Neural progenitor cell (in vitro differentiated cells): ENCODE data around the gene RAI1. TPM values are rescaled to one million over a fixed set of nuclear protein-coding genes. Genes with fewer than 3 reads are reported as not detected.
A peak's percentile ranks its signal among the peaks of the same experiment; 100 is the strongest.

ENCODE experiments used
- DNase-seq: peaks from one replicate; pipeline ENCODE4 v3.0.0-alpha.2; 2016; ENCODE audit warnings: low spot score
- H2AFZ ChIP-seq: fragments of 200-600 bp; sonication (generic); replicated peaks from 2 replicates; pipeline ENCODE4 v1.6.1; 2016; ENCODE audit warnings: antibody characterized with exemption
- H3F3A ChIP-seq: fragments of 200-600 bp; sonication (generic); 2 replicates; pipeline ENCODE4 v1.6.1; 2016; ENCODE audit warnings: antibody characterized with exemption, low read depth
- H3K27ac ChIP-seq: fragments of 200-600 bp; sonication (generic); 2 replicates; pipeline ENCODE4 v1.5.1; 2016; ENCODE audit warnings: mild to moderate bottlenecking
- H3K27me3 ChIP-seq: fragments of 200-600 bp; sonication (generic); 2 replicates; pipeline ENCODE4 v1.6.1; 2016; ENCODE audit warnings: mild to moderate bottlenecking, moderate library complexity
- H3K36me3 ChIP-seq: fragments of 200-600 bp; sonication (generic); 2 replicates; pipeline ENCODE4 v1.5.1; 2016
- H3K4me1 ChIP-seq: fragments of 200-600 bp; sonication (generic); 2 replicates; pipeline ENCODE4 v1.6.1; 2016; ENCODE audit warnings: mixed run types
- H3K4me2 ChIP-seq: fragments of 200-600 bp; sonication (generic); 2 replicates; pipeline ENCODE4 v1.6.1; 2016
- H3K4me3 ChIP-seq: fragments of 200-600 bp; sonication (generic); 2 replicates; pipeline ENCODE4 v1.5.1; 2016
- H3K79me2 ChIP-seq: fragments of 200-600 bp; sonication (generic); 2 replicates; pipeline ENCODE4 v1.6.1; 2016; ENCODE audit warnings: low read depth
- H3K9ac ChIP-seq: fragments of 200-600 bp; sonication (generic); 2 replicates; pipeline ENCODE4 v1.6.1; 2016
- H3K9me3 ChIP-seq: fragments of 200-600 bp; sonication (generic); 2 replicates; pipeline ENCODE4 v1.5.1; 2016; ENCODE audit warnings: low read depth
- H4K20me1 ChIP-seq: fragments of 200-600 bp; sonication (generic); 2 replicates; pipeline ENCODE4 v1.6.1; 2016; ENCODE audit warnings: low read depth
- H3K27ac Mint-ChIP-seq: 3 replicates; pipeline ENCODE4 v1.8.0; 2021; ENCODE audit warnings: mixed read lengths
- H3K27me3 Mint-ChIP-seq: 2 replicates; pipeline ENCODE4 v1.8.0; 2022; ENCODE audit warnings: low read depth, mild to moderate bottlenecking, inconsistent platforms, moderate library complexity, mixed read lengths; ENCODE audit not compliant: insufficient read depth
- H3K36me3 Mint-ChIP-seq: 3 replicates; pipeline ENCODE4 v1.8.0; 2021; ENCODE audit warnings: mixed read lengths
- H3K4me1 Mint-ChIP-seq: 3 replicates; pipeline ENCODE4 v1.8.0; 2021; ENCODE audit warnings: mixed read lengths
- H3K4me3 Mint-ChIP-seq: 3 replicates; pipeline ENCODE4 v1.8.0; 2021; ENCODE audit warnings: mild to moderate bottlenecking, moderate library complexity, mixed read lengths
- H3K9me3 Mint-ChIP-seq: 3 replicates; pipeline ENCODE4 v1.8.0; 2020; ENCODE audit warnings: mixed read lengths
- EZH2 ChIP-seq: fragments of 200-600 bp; sonication (generic); IDR thresholded peaks from 2 replicates; pipeline ENCODE4 v1.6.1; 2017; ENCODE audit warnings: antibody characterized with exemption, mild to moderate bottlenecking, moderate library complexity
- EZH2phosphoT487 ChIP-seq: fragments of 200-600 bp; sonication (generic); IDR thresholded peaks from 2 replicates; pipeline ENCODE4 v1.6.1; 2017; ENCODE audit warnings: antibody characterized with exemption
- total RNA-seq: library from RNA; depleted of rRNA; stranded (reverse); fragments of >200 nt; gene quantifications from 2 replicates; pipeline ENCODE4 v1.2.3, GENCODE V29; 2015; ENCODE audit warnings: low replicate concordance
- TF ChIP-seq, protein P1 (sequence below): fragments of 200-600 bp; sonication (generic); IDR thresholded peaks from 2 replicates; pipeline ENCODE4 v1.5.1; 2017; ENCODE audit warnings: antibody characterized with exemption, mild to moderate bottlenecking

Gene RAI1
- total RNA-seq, 1 donor from 2014 or later: 27.4 TPM

DNA sequence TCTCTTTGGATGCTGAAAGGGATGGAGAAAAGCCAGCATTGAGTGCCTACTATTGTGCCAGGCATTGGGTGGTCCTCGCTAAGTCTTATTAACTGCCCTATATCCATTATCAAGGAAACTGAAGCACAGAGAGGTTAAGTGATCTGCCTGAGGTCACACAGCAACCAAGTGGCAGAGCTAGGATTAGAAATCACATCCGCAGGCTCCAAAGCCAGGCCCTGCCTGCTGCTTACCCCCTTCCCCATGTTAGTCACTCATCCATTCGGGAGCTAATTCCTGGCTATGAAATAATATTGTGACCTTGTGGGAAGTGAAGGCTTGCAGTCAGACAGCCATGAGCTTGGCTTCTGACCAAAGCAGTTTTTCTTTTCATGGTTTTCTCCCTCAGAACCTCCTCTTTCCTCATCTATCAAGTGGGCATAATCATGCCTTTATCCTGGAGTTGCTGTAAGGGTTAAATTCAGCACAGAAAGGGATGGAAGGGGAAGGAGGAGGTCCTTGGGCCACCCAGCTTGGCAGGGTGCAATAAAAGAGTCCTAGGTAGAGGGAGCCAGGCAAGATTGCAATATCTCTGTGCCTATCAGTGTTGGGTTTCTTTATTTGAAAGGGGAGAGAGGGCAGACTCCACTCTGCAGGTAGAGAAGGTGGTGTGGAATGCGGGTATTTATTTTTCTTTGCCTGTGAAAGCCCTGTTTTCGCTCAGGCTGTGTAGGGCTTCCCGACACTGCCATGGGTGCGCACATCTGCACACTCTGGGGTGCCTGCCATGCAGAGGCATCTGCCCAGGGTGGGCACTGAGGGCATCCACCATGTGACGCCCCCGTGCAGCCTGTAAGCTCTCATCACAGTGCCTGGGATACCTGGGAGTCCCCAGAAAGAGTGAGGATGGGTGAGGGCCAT lies 11.3 kb downstream of the RAI1 start:
- Histone ChIP-seq H3K9ac (no peak overlapping the region), H3K36me3 (no peaks in the 10 kb centered on the region), H3K4me3 (peak overlapping the region; percentile 24), H3K4me2 (peak overlapping the region; percentile 91), H3F3A (peaks cover 33% of the 10 kb centered on the region), H3K79me2 (peaks cover 73% of the 10 kb centered on the region), H3K9me3 (no peaks in the 10 kb centered on the region), H2AFZ (no peak overlapping the region), H3K27me3 (peaks cover 27% of the 10 kb centered on the region), H3K27ac (peak overlapping the region; percentile 89), H4K20me1 (peaks cover 81% of the 10 kb centered on the region), H3K4me1 (peaks cover 42% of the 10 kb centered on the region)
- H3K4me1 Mint-ChIP-seq: peaks cover 69% of the 10 kb centered on the region
- peak overlapping the region; percentile 84 for H3K4me3 Mint-ChIP-seq
- H3K9me3 Mint-ChIP-seq: no peaks in the 10 kb centered on the region
- H3K36me3 Mint-ChIP-seq: no peaks in the 10 kb centered on the region
- TF ChIP-seq EZH2phosphoT487 (no peak), EZH2 (no peak)
- TF ChIP-seq, protein P1, sequence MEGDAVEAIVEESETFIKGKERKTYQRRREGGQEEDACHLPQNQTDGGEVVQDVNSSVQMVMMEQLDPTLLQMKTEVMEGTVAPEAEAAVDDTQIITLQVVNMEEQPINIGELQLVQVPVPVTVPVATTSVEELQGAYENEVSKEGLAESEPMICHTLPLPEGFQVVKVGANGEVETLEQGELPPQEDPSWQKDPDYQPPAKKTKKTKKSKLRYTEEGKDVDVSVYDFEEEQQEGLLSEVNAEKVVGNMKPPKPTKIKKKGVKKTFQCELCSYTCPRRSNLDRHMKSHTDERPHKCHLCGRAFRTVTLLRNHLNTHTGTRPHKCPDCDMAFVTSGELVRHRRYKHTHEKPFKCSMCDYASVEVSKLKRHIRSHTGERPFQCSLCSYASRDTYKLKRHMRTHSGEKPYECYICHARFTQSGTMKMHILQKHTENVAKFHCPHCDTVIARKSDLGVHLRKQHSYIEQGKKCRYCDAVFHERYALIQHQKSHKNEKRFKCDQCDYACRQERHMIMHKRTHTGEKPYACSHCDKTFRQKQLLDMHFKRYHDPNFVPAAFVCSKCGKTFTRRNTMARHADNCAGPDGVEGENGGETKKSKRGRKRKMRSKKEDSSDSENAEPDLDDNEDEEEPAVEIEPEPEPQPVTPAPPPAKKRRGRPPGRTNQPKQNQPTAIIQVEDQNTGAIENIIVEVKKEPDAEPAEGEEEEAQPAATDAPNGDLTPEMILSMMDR: no peak
- peaks cover 5% of the 10 kb centered on the region for H3K27me3 Mint-ChIP-seq
- DNase-seq: no peak
- H3K27ac Mint-ChIP-seq: peak overlapping the region; percentile 99

DNA sequence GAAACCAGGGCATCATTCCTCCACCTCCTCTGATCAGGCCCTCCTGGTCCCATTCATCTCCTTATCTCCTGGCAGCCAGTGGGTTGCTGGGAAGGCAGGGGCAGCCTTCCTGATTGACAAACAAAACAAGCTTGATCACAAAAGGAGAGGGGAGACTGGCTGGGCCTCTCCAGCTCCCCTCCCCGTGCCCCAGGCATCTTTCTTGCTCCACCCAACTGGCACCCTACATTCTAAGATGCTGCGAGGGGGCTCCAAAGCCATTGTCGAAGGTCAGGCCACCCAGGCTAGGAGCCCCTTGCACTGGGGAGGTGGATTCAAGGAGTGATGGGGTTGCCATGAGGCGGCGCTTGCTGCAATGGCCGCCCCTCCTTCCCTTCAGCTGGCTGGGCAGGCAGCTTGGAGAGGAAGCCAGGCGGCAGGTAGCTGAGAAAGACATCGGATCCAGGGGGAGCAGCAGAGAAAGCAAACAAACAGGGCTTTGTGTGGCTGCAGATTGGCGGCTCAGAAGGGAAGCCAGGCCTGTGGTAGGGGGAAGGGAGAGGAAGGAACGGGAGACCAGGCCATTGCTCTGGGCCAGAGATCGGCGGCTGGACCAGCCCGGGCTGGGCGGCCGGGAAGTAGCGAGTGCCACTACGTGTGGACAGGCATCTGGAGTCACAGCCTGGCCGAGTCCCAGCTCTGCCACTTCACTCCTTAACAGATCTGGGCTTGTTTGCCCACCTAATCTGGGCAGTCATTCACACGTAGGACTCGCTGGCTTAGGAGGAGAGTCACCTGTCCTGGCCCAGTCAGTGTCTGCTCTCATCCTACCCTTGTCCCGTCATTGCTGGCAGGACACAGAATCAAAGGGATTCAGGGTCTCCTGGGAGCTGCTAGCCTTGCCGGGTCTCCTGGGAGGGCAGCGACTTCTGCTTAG lies 12.3 kb downstream of the RAI1 start:
- Histone ChIP-seq H3K36me3 (no peaks in the 10 kb centered on the region), H3K4me3 (peak overlapping the region; percentile 56), H3K27ac (peak overlapping the region; percentile 89), H4K20me1 (peaks cover 82% of the 10 kb centered on the region), H3K4me2 (peak overlapping the region; percentile 91), H2AFZ (no peak overlapping the region), H3K9ac (no peak overlapping the region), H3K4me1 (peaks cover 51% of the 10 kb centered on the region), H3K79me2 (peaks cover 68% of the 10 kb centered on the region), H3K9me3 (no peaks in the 10 kb centered on the region), H3F3A (peaks cover 34% of the 10 kb centered on the region), H3K27me3 (peaks cover 32% of the 10 kb centered on the region)
- Mint-ChIP-seq H3K4me3 (peak overlapping the region; percentile 84), H3K27ac (peak overlapping the region; percentile 99), H3K36me3 (no peaks in the 10 kb centered on the region), H3K9me3 (no peaks in the 10 kb centered on the region), H3K4me1 (peaks cover 76% of the 10 kb centered on the region), H3K27me3 (peaks cover 5% of the 10 kb centered on the region)
- TF ChIP-seq EZH2 (no peak), EZH2phosphoT487 (no peak)
- TF ChIP-seq, protein P1: no peak
- DNase-seq: peak; percentile 85

DNA sequence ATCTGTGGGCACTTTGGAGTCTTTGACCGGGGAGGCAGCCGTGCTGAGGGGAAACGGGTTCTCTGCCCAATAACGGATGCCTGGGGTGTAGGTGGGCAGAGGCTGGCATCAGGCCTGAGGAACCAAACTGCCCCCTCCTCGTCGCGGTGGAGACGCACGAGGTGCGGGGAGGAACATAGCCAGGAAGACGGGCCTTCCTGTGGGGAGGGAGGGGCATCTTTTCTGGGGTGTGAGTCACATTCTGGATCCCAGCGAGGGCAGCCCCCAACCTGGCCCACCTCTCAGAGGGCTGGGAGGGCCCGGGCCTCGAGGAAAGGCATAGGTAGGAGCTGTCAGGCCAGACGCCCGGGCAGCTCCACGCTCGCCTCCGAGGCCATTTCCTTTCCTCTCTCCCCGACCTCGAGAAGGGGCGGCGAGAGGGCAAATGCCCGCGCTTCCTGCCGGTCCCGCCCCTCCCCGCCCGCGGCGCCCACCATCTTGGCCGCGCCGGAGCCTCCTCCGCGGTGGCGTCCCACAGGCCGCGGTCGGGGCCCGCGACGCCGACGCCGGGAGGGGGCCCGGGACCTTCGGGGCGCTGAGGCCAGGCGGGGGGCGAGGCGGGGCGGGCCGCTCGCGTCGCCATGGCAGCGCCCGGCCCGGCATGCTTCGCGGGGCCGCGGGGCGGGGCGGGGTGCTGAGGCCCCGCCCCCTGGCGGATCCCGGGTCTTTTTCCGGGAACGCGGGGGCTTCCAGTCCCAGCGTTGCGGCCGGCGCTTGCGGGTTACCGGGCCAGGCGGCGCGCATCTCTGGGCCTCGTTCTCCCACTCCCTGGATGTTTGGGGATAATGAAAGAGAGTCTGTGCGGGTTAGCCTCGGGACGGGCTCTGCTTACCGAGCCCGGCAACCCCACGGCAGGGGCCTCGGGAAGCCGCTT lies 13.2 kb downstream of the RAI1 start:
- Histone ChIP-seq H3K4me1 (peaks cover 57% of the 10 kb centered on the region), H3K79me2 (peaks cover 62% of the 10 kb centered on the region), H3K4me2 (peak overlapping the region; percentile 91), H3K27ac (peak overlapping the region; percentile 89), H3K36me3 (no peaks in the 10 kb centered on the region), H3F3A (peaks cover 43% of the 10 kb centered on the region), H2AFZ (no peak overlapping the region), H3K4me3 (peak overlapping the region; percentile 56), H4K20me1 (peaks cover 82% of the 10 kb centered on the region), H3K27me3 (peaks cover 41% of the 10 kb centered on the region), H3K9me3 (no peaks in the 10 kb centered on the region), H3K9ac (no peak overlapping the region)
- Mint-ChIP-seq H3K36me3 (no peaks in the 10 kb centered on the region), H3K4me1 (peaks cover 82% of the 10 kb centered on the region), H3K27ac (peak overlapping the region; percentile 99), H3K27me3 (peaks cover 5% of the 10 kb centered on the region), H3K9me3 (no peaks in the 10 kb centered on the region), H3K4me3 (peak overlapping the region; percentile 84)
- peak; percentile 90 for DNase-seq
- TF ChIP-seq EZH2phosphoT487: no peak
- TF ChIP-seq EZH2: peak; percentile 26
